HEK293 (cell line): ENCODE results near the gene SSBP3.

ENCODE experiments used
- CTCF ChIA-PET: fragments of 350-600 bp; formaldehyde crosslinking; extraction: SDS; loops from one replicate; lab custom pipeline; 2021; ENCODE audit warnings: antibody characterized with exemption; lab: Yijun Ruan, JAX
- POLR2A ChIA-PET: fragments of 300-600 bp; formaldehyde crosslinking; extraction: SDS; loops from one replicate; lab custom pipeline; 2020; ENCODE audit warnings: antibody characterized with exemption, inconsistent platforms; lab: Yijun Ruan, JAX
- H3K27ac ChIP-seq: fragments of 200-500 bp; sonication (Bioruptor generic); 2 replicates; pipeline ENCODE4 v1.5.1; 2014; ENCODE audit warnings: low read depth, low read length, control low read depth, inconsistent platforms; ENCODE audit errors: extremely low read depth
- H3K36me3 ChIP-seq, 2 experiments: fragments of 200-500 bp in 1 of 2; sonication (Bioruptor generic) in 1 of 2; 1 replicate in 1 of 2; 2 replicates in 1 of 2; pipeline ENCODE4 v1.5.1; 2014 to 2017; ENCODE audit warnings: inconsistent platforms in 2 of 2, low read length in 2 of 2; ENCODE audit not compliant: control insufficient read depth in 2 of 2, insufficient read depth in 1 of 2
- H3K4me1 ChIP-seq: fragments of 200-500 bp; sonication (Bioruptor generic); 2 replicates; pipeline ENCODE4 v1.5.1; 2014; ENCODE audit warnings: mild to moderate bottlenecking, low read length, inconsistent platforms; ENCODE audit not compliant: control insufficient read depth, insufficient read depth
- H3K4me3 ChIP-seq: 2 replicates; pipeline ENCODE4 v1.5.1; 2011; ENCODE audit warnings: low read depth, mild to moderate bottlenecking, control low read depth, low read length, moderate library complexity
- H3K9me3 ChIP-seq: fragments of 200-500 bp; sonication (Bioruptor generic); 2 replicates; pipeline ENCODE4 v1.5.1; 2014; ENCODE audit warnings: low read depth, low read length, inconsistent platforms; ENCODE audit not compliant: control insufficient read depth, insufficient read depth
- ATF2 ChIP-seq: fragments of 450-650 bp; formaldehyde crosslinking; IDR thresholded peaks from 2 replicates; pipeline ENCODE4 v1.5.1; 2016; ENCODE audit warnings: missing biosample characterization, missing genetic modification characterization, low read depth
- BCL11A ChIP-seq: fragments of 450-650 bp; formaldehyde crosslinking; IDR thresholded peaks from 2 replicates; pipeline ENCODE4 v1.5.1; 2016; ENCODE audit warnings: low read depth, missing biosample characterization, missing genetic modification characterization
- BCL6B ChIP-seq: fragments of 450-650 bp; formaldehyde crosslinking; IDR thresholded peaks from 2 replicates; pipeline ENCODE4 v1.5.1; 2017; ENCODE audit warnings: missing biosample characterization, missing genetic modification characterization
- YY2 ChIP-seq: fragments of 450-650 bp; formaldehyde crosslinking; IDR thresholded peaks from 2 replicates; pipeline ENCODE4 v1.5.1; 2016; ENCODE audit warnings: missing biosample characterization, missing genetic modification characterization
- ZNF114 ChIP-seq: fragments of 450-650 bp; formaldehyde crosslinking; IDR thresholded peaks from 2 replicates; pipeline ENCODE4 v1.5.0; 2017; ENCODE audit warnings: missing biosample characterization, missing genetic modification characterization
- ZNF121 ChIP-seq: fragments of 450-650 bp; formaldehyde crosslinking; IDR thresholded peaks from 2 replicates; pipeline ENCODE4 v1.5.1; 2016; ENCODE audit warnings: missing biosample characterization, missing genetic modification characterization
- ZNF23 ChIP-seq: fragments of 450-650 bp; formaldehyde crosslinking; IDR thresholded peaks from 2 replicates; pipeline ENCODE4 v1.5.1; 2016; ENCODE audit warnings: missing biosample characterization, missing genetic modification characterization, borderline replicate concordance
- ZNF302 ChIP-seq: fragments of 450-650 bp; formaldehyde crosslinking; IDR thresholded peaks from 2 replicates; pipeline ENCODE4 v1.5.1; 2016; ENCODE audit warnings: missing biosample characterization, missing genetic modification characterization, low read depth
- ZNF335 ChIP-seq: fragments of 450-650 bp; formaldehyde crosslinking; conservative IDR thresholded peaks from 2 replicates; pipeline ENCODE4 v1.5.1; 2016; ENCODE audit warnings: missing biosample characterization, missing genetic modification characterization
- ZNF341 ChIP-seq: fragments of 450-650 bp; formaldehyde crosslinking; IDR thresholded peaks from 2 replicates; pipeline ENCODE4; 2016; ENCODE audit warnings: low read depth, missing biosample characterization, missing genetic modification characterization
- ZNF366 ChIP-seq: fragments of 450-650 bp; formaldehyde crosslinking; conservative IDR thresholded peaks from 2 replicates; pipeline ENCODE4 v1.5.1; 2016; ENCODE audit warnings: missing biosample characterization, missing genetic modification characterization
- ZNF623 ChIP-seq: fragments of 450-650 bp; formaldehyde crosslinking; IDR thresholded peaks from 2 replicates; pipeline ENCODE4 v1.5.1; 2016; ENCODE audit warnings: missing biosample characterization, missing genetic modification characterization
- ZNF76 ChIP-seq: fragments of 450-650 bp; formaldehyde crosslinking; IDR thresholded peaks from 2 replicates; pipeline ENCODE4; 2016; ENCODE audit warnings: low read depth, missing biosample characterization, missing genetic modification characterization, borderline replicate concordance
- ZNF777 ChIP-seq: fragments of 450-650 bp; formaldehyde crosslinking; IDR thresholded peaks from 2 replicates; pipeline ENCODE4 v1.5.1; 2017; ENCODE audit warnings: missing biosample characterization, missing genetic modification characterization, borderline replicate concordance
- ZSCAN23 ChIP-seq: fragments of 450-650 bp; formaldehyde crosslinking; IDR thresholded peaks from 2 replicates; pipeline ENCODE4 v1.5.1; 2016; ENCODE audit warnings: missing biosample characterization, missing genetic modification characterization
- ZXDB ChIP-seq: fragments of 450-650 bp; formaldehyde crosslinking; IDR thresholded peaks from 2 replicates; pipeline ENCODE4 v1.5.1; 2016; ENCODE audit warnings: missing biosample characterization, missing genetic modification characterization
- TF ChIP-seq, protein P1 (sequence below): fragments of 450-650 bp; formaldehyde crosslinking; IDR thresholded peaks from 2 replicates; pipeline ENCODE4 v1.5.1; 2016; ENCODE audit warnings: missing biosample characterization, missing genetic modification characterization, borderline replicate concordance

The SSBP3 gene

DNA sequence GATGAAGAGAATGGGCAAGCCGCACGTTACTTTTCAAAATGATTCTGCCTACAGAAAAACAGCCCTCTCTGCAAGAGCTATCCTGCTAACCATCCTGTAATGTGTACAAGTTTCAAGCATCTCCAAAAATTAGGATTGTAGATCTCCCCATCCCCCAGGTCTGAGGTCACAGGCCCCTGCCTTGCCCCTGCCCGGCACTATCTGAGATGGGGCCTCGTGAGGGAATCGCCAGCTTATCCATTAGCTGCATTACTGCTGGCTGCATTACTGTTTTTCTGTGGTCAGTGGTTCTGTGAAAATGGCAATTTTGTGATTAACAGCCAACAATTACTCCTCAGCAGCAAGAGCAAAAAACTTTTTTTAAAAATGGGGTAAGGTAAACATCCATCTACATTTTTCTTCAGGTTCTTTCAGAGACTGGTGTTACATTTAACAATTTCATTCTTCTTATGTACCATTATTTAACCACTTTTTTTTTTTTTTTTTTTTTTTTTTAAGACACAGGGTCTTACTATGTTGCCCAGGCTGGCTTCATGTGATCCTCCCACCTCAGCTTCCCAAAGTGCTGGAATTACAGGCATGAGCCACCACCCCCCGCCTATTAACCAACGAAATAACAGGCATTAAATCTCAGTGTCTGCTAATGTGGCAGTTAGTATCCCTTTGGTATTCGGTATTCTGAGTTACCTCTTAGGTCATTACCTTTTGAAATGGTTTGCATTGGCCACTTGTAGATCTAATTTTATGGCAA is 122.4 kb downstream of the SSBP3 start:
- H3K36me3 ChIP-seq: peaks cover 0 to 25% of the 10 kb centered on the region in 2 experiments; a peak in 1 of 3 replicates
- TF ChIP-seq ZNF302 (tag by site-specific recombination) (no peak), ZNF623 (tag by site-specific recombination) (no peak), BCL6B (no peak), YY2 (tag by site-specific recombination) (no peak), ZNF23 (tag by site-specific recombination) (no peak), ZNF76 (no peak), ZXDB (tag by site-specific recombination) (no peak), ZNF121 (peak; percentile 72; the same call in 1 of the 2 replicates), ZNF341 (tag by site-specific recombination) (peak; percentile 48)
- ChIA-PET POLR2A (interaction anchor here (1.0 kb wide), 1 partner anchor 12 kb away, joined by 4 read pairs; no protein-coding TSS in a partner anchor), CTCF (interaction anchor here (0.6 kb wide), 2 partner anchors 10 to 173 kb away, joined by 3 to 5 read pairs; no protein-coding TSS in a partner anchor)
- peaks cover 10% of the 10 kb centered on the region for H3K4me1 ChIP-seq
- H3K4me3 ChIP-seq: no peak overlapping the region
- H3K9me3 ChIP-seq: no peaks in the 10 kb centered on the region
- H3K27ac ChIP-seq: no peak overlapping the region

DNA sequence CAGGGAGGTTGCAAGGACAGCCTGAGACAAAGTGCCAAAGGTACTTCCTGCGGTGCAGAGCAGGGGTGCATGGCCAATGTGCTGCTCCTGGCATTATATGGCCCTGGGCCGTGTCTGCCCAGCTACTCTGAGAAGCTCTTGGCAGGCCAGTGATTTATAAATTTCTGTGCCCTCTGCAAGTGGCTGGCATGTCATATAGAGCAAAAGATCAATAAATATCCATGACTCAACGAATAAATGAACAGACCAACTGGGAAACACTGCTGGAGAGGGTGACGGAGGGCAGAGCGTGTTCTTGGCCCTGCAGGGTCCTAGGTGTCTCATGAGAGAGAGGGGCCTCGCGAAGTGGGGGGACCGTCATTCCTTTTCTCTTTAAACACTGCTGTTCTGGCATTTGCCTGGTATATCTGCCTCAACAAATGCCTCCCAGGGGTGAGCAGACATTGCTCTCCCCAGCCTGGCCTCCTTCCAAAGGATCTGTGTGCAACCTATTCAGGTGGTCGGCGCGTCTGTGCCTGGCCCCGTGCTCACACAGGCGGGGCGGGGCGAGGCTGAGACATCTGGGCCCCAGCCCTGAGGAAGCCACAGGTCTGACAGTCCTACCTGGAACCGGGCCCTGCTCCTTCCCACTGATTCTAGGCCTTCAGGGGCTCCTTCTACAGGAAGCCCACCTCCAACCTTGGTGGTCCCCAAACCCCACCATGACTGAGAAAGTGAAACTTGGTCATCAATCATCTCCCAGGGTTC is 123.9 kb downstream of the SSBP3 start:
- ChIA-PET POLR2A (interaction anchor here (0.7 kb wide), 1 partner anchor 68 kb away, joined by 5 read pairs; no protein-coding TSS in a partner anchor), CTCF (no interaction called here)
- Histone ChIP-seq H3K4me3 (no peak overlapping the region), H3K4me1 (peaks cover 4% of the 10 kb centered on the region), H3K27ac (no peak overlapping the region), H3K36me3 (peaks cover 0 to 31% of the 10 kb centered on the region in 2 experiments; a peak in 1 of 3 replicates), H3K9me3 (no peaks in the 10 kb centered on the region)
- TF ChIP-seq ZNF366 (no peak), BCL11A (no peak), ZNF114 (no peak), ZNF335 (tag by site-specific recombination) (no peak), ZSCAN23 (tag by site-specific recombination) (no peak), ATF2 (tag by site-specific recombination) (no peak), ZNF777 (tag by site-specific recombination) (no peak)
- TF ChIP-seq, protein P1, sequence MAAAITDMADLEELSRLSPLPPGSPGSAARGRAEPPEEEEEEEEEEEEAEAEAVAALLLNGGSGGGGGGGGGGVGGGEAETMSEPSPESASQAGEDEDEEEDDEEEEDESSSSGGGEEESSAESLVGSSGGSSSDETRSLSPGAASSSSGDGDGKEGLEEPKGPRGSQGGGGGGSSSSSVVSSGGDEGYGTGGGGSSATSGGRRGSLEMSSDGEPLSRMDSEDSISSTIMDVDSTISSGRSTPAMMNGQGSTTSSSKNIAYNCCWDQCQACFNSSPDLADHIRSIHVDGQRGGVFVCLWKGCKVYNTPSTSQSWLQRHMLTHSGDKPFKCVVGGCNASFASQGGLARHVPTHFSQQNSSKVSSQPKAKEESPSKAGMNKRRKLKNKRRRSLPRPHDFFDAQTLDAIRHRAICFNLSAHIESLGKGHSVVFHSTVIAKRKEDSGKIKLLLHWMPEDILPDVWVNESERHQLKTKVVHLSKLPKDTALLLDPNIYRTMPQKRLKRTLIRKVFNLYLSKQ (tag by site-specific recombination): no peak
